Sigmoid colon (tissue), 7 donors: Measurements from ENCODE around the gene TTC27. TPM values are rescaled to one million over a fixed set of nuclear protein-coding genes. Genes with fewer than 3 reads are reported as not detected.

Source experiments
- DNase-seq: peaks from one replicate; pipeline ENCODE4 v3.0.0-alpha.2; 2019
- H3K27ac ChIP-seq, 4 donors: fragments of 200-600 bp; sonication (generic); one replicate each; pipeline ENCODE4 v1.5.1; 2016 to 2019; ENCODE audit warnings: mild to moderate bottlenecking in 1 of 4
- H3K27me3 ChIP-seq, 3 donors: fragments of 200-600 bp; sonication (generic); one replicate each; pipeline ENCODE4 v1.5.1; 2019; ENCODE audit warnings: mild to moderate bottlenecking in 1 of 3
- H3K36me3 ChIP-seq, 4 donors: fragments of 200-600 bp; sonication (generic); one replicate each; pipeline ENCODE4 v1.5.1; 2016 to 2019
- H3K4me1 ChIP-seq, 4 donors: fragments of 200-600 bp; sonication (generic); one replicate each; pipeline ENCODE4 v1.5.1; 2017 to 2019
- H3K4me3 ChIP-seq, 4 donors: fragments of 200-600 bp; sonication (generic); one replicate each; pipeline ENCODE4 v1.5.1; 2017 to 2019; ENCODE audit warnings: mild to moderate bottlenecking in 2 of 4, moderate library complexity in 1 of 4
- H3K9me3 ChIP-seq, 4 donors: fragments of 200-600 bp in 3 of 4; sonication (generic) in 3 of 4; one replicate each; pipeline versions ENCODE4 v1.5.1 to v1.6.1; 2013 to 2019
- EP300 ChIP-seq, 4 donors: sonication (generic); formaldehyde crosslinking; IDR thresholded peaks; one replicate each; pipeline ENCODE4 v1.6.1; 2017; ENCODE audit warnings: antibody characterized with exemption in 4 of 4
- POLR2A ChIP-seq, 2 donors: fragments of 450-650 bp; IDR thresholded peaks; one replicate each; pipeline ENCODE4 v1.6.1; 2016; ENCODE audit warnings: antibody characterized with exemption in 2 of 2, mild to moderate bottlenecking in 2 of 2, moderate library complexity in 2 of 2
- POLR2AphosphoS5 ChIP-seq, 4 donors: sonication (generic); formaldehyde crosslinking; IDR thresholded peaks; one replicate each; pipeline ENCODE4 v1.6.1; 2017; ENCODE audit warnings: antibody characterized with exemption in 4 of 4
- WGBS, 2 donors: extraction: QIAGEN DNeasy Blood & Tissue Kit; methylation state at CpG; one replicate each; pipeline ENCODE4 v1.1.7; 2013; 5-methylcytosine and 5-hydroxymethylcytosine counted together
- intact Hi-C: fragments of 100-400 bp; cut with DNase I; formaldehyde crosslinking; loops from one replicate; pipeline ENCODE4 v1.15.1; 2023
- polyA plus RNA-seq, 3 donors: library from polyadenylated mRNA; stranded (reverse); fragments of 200-250 nt; gene quantifications; one replicate each; pipeline ENCODE4 v1.2.3, GENCODE V29; 2013
- total RNA-seq, 4 donors: library from RNA; depleted of rRNA; stranded (reverse); fragments of >200 nt; gene quantifications; one replicate each; pipeline ENCODE4 v1.1.0, GENCODE V29; 2016
- TF ChIP-seq, protein P1 (sequence below), 4 experiments: fragments of 450-650 bp in 3 of 4; fragments of 200-600 bp in 1 of 4; IDR thresholded peaks; one replicate each; pipeline ENCODE4 v1.5.1; 2016 to 2019; ENCODE audit warnings: antibody characterized with exemption in 4 of 4, mild to moderate bottlenecking in 3 of 4, moderate library complexity in 2 of 4
- donor health status: healthy with polysubstance abuse.
- donor health status: Bipolar disorder and iron deficiency.
- donor health status: healthy.

Gene TTC27
- total RNA-seq (10 to 100 TPM; 14.1 to 22.5 (median 14.5) TPM), polyA plus RNA-seq (1 to 10 TPM; 3.0 to 8.9 (median 3.0) TPM)

DNA sequence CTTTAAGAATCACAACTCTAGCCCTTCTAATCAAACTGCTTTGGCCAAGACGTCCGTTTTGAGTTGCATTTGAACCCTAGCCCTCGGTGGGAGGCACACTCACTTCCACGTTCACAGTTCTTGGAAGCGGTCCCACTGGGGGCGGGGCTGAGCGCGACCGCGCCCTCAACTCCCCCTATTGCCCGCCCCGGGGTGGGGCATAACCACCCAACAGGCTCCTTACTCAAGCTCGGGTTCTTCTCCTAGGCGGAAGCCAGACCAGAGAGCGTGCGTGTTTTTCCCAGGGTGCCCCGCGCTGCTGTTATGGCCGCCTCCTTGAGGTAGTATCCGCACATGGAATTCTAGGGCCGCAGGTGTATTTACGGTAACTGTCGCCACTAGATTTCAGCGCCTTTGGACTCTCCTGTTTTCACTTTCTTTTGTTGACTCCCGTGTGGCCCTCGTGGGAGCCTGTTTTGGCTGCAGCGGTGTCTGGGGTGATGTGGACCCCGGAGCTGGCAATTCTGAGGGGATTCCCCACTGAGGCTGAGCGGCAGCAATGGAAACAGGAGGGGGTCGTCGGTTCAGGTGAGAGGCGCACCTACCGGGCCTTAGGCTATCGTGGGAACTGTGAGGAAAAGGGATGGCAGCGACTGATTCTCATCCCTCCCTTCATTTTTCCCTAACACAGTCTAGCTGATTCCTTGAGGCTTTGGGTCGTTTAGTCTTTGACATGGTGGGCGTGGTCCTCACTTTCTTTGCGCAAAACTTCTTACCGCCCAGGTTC, at the start of gene TTC27:
Gene TTC27 (plus strand): TSS at position 237 of the 766 bp plus-strand sequence. CDS start 243 bp downstream, at position 480.
- Histone ChIP-seq H3K4me3 (peak within 1 kb of the TSS; percentile 53 to 85 (median 68)), H3K27ac (peak within 1 kb of the TSS; percentile 71 to 85 (median 80))
- 0 to 1% methylated on average over 39 of the region's 39 CpGs for WGBS, 2 donors

DNA sequence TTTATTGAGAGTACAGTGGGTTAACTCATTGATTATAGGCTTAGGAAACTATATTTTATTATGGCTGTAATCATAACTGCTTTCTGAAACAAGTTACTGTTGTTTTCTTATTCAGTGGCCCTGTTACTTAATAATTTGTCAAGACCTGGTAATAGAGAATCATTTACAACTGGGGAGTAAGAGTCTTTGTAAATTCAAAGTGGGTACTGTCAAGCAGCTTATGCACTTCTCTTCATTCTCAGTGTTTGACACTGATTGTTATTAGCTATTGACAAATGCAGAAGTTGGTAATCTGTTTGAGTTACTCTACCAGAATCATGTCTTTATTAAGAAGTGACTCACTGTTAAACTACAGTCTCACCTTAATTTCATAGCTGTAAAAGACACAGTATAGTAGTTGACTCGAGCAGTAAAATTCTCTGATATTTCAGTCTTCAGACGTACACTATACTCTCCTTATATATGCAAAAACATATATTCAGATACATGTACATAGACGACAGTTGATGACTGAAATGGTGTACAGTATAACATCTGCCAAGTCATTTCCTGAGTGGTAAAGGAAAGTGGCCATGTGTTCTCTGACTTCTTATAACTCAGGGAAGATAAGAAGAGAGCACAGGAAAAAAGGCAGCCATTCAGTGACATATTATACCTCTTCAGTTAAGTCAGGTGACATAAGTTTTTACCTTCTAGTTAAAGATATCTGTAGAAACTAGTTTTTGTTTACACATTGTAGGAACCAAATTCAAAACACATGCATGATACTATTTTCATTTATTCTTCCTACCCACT, 36.0 kb upstream of the TTC27 start:
- Histone ChIP-seq H3K4me3 (no peak overlapping the region), H3K9me3 (no peaks in the 10 kb centered on the region), H3K27ac (no peak overlapping the region), H3K27me3 (no peaks in the 10 kb centered on the region), H3K4me1 (no peaks in the 10 kb centered on the region), H3K36me3 (peaks cover 0 to under 1% (median 0%) of the 10 kb centered on the region in 4 donors)
- no peak for DNase-seq
- 46 to 72% methylated on average over 3 of the region's 3 CpGs for WGBS, 2 donors
- intact Hi-C loops, result no loop called here
- TF ChIP-seq EP300 (IDR thresholded peaks at IDR 0.05), result no peak
- TF ChIP-seq, protein P1, sequence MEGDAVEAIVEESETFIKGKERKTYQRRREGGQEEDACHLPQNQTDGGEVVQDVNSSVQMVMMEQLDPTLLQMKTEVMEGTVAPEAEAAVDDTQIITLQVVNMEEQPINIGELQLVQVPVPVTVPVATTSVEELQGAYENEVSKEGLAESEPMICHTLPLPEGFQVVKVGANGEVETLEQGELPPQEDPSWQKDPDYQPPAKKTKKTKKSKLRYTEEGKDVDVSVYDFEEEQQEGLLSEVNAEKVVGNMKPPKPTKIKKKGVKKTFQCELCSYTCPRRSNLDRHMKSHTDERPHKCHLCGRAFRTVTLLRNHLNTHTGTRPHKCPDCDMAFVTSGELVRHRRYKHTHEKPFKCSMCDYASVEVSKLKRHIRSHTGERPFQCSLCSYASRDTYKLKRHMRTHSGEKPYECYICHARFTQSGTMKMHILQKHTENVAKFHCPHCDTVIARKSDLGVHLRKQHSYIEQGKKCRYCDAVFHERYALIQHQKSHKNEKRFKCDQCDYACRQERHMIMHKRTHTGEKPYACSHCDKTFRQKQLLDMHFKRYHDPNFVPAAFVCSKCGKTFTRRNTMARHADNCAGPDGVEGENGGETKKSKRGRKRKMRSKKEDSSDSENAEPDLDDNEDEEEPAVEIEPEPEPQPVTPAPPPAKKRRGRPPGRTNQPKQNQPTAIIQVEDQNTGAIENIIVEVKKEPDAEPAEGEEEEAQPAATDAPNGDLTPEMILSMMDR (IDR thresholded peaks at IDR 0.05), result no peak
- TF ChIP-seq POLR2AphosphoS5 (IDR thresholded peaks at IDR 0.05), result no peak
- no peak for TF ChIP-seq POLR2A (IDR thresholded peaks at IDR 0.05)

More for the DNA sequence above, at the start of gene TTC27:
- Histone ChIP-seq H3K36me3 (peaks cover 0 to 28% (median 0%) of the 10 kb centered on the region in 4 donors), H3K9me3 (no peaks in the 10 kb centered on the region), H3K27me3 (no peaks in the 10 kb centered on the region), H3K4me1 (peaks cover 0 to 29% (median 22%) of the 10 kb centered on the region in 4 donors)
- peak; percentile 97 for DNase-seq
- intact Hi-C loops, result loop anchor here (5.0 to 10.0 kb wide), 2 partner anchors 71 to 317 kb away; partner anchors contain the start of gene LTBP1
- TF ChIP-seq EP300 (IDR thresholded peaks at IDR 0.05), result peak in 1 of 4 donors; percentile 18
- TF ChIP-seq, protein P1 (IDR thresholded peaks at IDR 0.05), result peak in 1 of 4 experiments; percentile 1
- TF ChIP-seq POLR2A (IDR thresholded peaks at IDR 0.05), result no peak
- peak in 3 of 4 donors; percentile 2 to 73 (median 21) for TF ChIP-seq POLR2AphosphoS5 (IDR thresholded peaks at IDR 0.05)

DNA sequence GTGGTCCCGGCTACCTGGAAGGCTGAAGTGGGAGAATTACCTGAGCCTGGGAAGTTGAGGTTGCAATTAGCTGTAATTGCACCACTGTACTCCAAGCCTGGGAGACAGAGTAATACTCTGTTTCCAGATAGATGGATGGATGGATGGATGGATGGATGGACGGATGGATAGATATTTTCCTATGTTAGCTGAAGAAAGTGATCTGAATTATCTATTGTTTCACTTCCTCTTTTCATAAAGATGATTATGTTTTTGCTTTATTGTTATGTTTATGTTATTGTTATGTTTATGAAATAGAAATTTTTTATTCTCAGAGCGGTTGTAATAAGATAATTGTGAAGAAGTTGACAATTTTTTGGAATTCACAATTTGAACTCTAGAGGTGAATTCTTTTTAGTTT, 33.3 kb upstream of the TTC27 start:
- Histone ChIP-seq H3K9me3 (no peaks in the 10 kb centered on the region), H3K27me3 (no peaks in the 10 kb centered on the region), H3K27ac (no peak overlapping the region), H3K4me3 (no peak overlapping the region), H3K4me1 (no peaks in the 10 kb centered on the region), H3K36me3 (peaks cover 0 to 21% (median 3%) of the 10 kb centered on the region in 4 donors)
- intact Hi-C loops, result no loop called here
- DNase-seq, result no peak
- WGBS, 2 donors, result 92 to 93% methylated on average over 3 of the region's 3 CpGs
- TF ChIP-seq, protein P1 (IDR thresholded peaks at IDR 0.05), result no peak

DNA sequence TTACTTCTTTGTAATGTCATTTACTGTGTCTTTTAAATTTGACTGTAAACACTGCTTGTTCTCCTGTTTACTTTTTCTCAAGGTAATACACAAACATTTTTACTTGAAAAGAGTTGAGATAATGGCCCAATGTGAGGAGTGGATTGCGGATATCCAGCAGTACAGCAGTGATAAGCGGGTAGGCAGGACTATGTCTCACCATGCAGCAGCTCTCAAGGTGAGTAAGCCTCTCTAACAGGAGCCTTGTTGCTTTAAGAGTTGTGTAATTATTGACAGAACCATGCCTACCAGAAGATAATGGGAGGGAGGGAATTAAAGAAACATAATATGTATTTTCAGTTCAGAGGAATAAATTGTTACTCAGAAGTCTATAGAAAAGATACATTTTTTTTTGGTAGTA, 16.5 kb upstream of the TTC27 start:
- WGBS, 2 donors, result 92% methylated on average over 2 of the region's 2 CpGs

More for the DNA sequence above, 16.5 kb upstream of the TTC27 start:
- TF ChIP-seq POLR2AphosphoS5 (IDR thresholded peaks at IDR 0.05), result no peak
- TF ChIP-seq, protein P1 (IDR thresholded peaks at IDR 0.05), result no peak
- TF ChIP-seq POLR2A (IDR thresholded peaks at IDR 0.05), result no peak
- TF ChIP-seq EP300 (IDR thresholded peaks at IDR 0.05), result no peak
- Histone ChIP-seq H3K27me3 (no peaks in the 10 kb centered on the region), H3K27ac (no peak overlapping the region), H3K36me3 (peaks cover 0 to 84% (median 20%) of the 10 kb centered on the region in 4 donors), H3K4me3 (no peak overlapping the region), H3K4me1 (no peaks in the 10 kb centered on the region), H3K9me3 (no peaks in the 10 kb centered on the region)
- no peak for DNase-seq
- intact Hi-C loops, result no loop called here
